K562 (cell line): Measurements from ENCODE around the gene OLFML2A. TPM values are rescaled to one million over a fixed set of nuclear protein-coding genes. Genes with fewer than 3 reads are reported as not detected.

Experiments
- ATAC-seq: fragments of 200-7000 bp; cut with Tn5 transposase; 3 replicates; pipeline ENCODE4 v1.9.1; 2020; ENCODE audit warnings: moderate library complexity
- BruUV-seq: library from RNA; stranded (reverse); fragments of 400-500 nt; replicated peaks from 2 replicates; lab custom pipeline; 2021; lab: Mats Ljungman, UMichigan
- CTCF ChIA-PET: fragments of 300-600 bp; formaldehyde crosslinking; extraction: SDS; loops from one replicate; lab custom pipeline; 2021; ENCODE audit warnings: low intra/inter-chr PET ratio; lab: Yijun Ruan, JAX
- POLR2A ChIA-PET: fragments of 300-600, 350-650 bp; sonication (Branson Sonifier 250); formaldehyde crosslinking; extraction: SDS; loops from one replicate; lab custom pipeline; 2021; ENCODE audit warnings: antibody characterized with exemption, inconsistent platforms; lab: Yijun Ruan, JAX
- DNase-seq, 4 experiments: peaks; one replicate each; pipeline versions ENCODE4 v3.0.0 to v3.0.0-alpha.2; 2011 to 2018; ENCODE audit warnings: low spot score in 3 of 4, mixed read lengths in 3 of 4; ENCODE audit errors: extremely low read depth in 1 of 4
- FAIRE-seq: peaks from 2 replicates; lab custom pipeline; 2011; peaks lifted over from hg19 to GRCh38; lab: Jason Lieb, UNC
- H2AFZ ChIP-seq: 2 replicates; pipeline ENCODE4 v1.6.0; 2011; ENCODE audit warnings: low read depth, low read length, control low read depth, inconsistent platforms
- H3K27ac ChIP-seq: fragments of 200-600 bp; 3 replicates; pipeline ENCODE4 v1.8.0; 2011; ENCODE audit warnings: low read depth, mild to moderate bottlenecking, control low read depth, inconsistent platforms, low read length, moderate library complexity, mixed read lengths; ENCODE audit errors: extremely low read depth
- H3K27me3 ChIP-seq, 2 experiments: fragments of 300-600 bp in 1 of 2; 2 replicates in 1 of 2; 3 replicates in 1 of 2; pipeline versions ENCODE4 v1.6.0 to v1.8.0; 2011; ENCODE audit warnings: inconsistent platforms in 2 of 2, low read length in 2 of 2, mild to moderate bottlenecking in 1 of 2, mixed read lengths in 1 of 2, moderate library complexity in 1 of 2; ENCODE audit not compliant: control insufficient read depth in 2 of 2, insufficient read depth in 2 of 2
- H3K36me3 ChIP-seq: fragments of 300-600 bp; 3 replicates; pipeline ENCODE4 v1.8.0; 2011; ENCODE audit warnings: mild to moderate bottlenecking, low read length, inconsistent platforms; ENCODE audit not compliant: control insufficient read depth, insufficient read depth
- H3K4me1 ChIP-seq, 2 experiments: fragments of 200-600 bp in 1 of 2; replicated peaks in 1 of 2; 2 replicates in 1 of 2; 3 replicates in 1 of 2; pipeline versions ENCODE4 v1.5.1 to v1.8.0; 2011; ENCODE audit warnings: inconsistent platforms in 2 of 2, low read length in 2 of 2, mild to moderate bottlenecking in 1 of 2, mixed read lengths in 1 of 2, moderate library complexity in 1 of 2; ENCODE audit not compliant: control insufficient read depth in 2 of 2, insufficient read depth in 2 of 2
- H3K4me2 ChIP-seq: 2 replicates; pipeline ENCODE4 v1.6.1; 2011; ENCODE audit warnings: low read length, control low read depth, inconsistent platforms, mixed read lengths; ENCODE audit not compliant: insufficient read depth
- H3K4me3 ChIP-seq: fragments of 200-600 bp; sonication (generic), shearing (Covaris generic); 2 replicates; pipeline ENCODE4 v1.5.1; 2016; ENCODE audit warnings: control low read depth, inconsistent platforms
- H3K79me2 ChIP-seq: fragments of 200-600 bp; 3 replicates; pipeline ENCODE4 v1.8.0; 2011; ENCODE audit warnings: low read length, inconsistent platforms; ENCODE audit not compliant: control insufficient read depth, insufficient read depth
- H3K9ac ChIP-seq, 2 experiments: 2 replicates each; pipeline versions ENCODE4 v1.6.0 to v1.6.1; 2011; ENCODE audit warnings: low read depth in 2 of 2, low read length in 2 of 2, control low read depth in 1 of 2, inconsistent platforms in 1 of 2, mild to moderate bottlenecking in 1 of 2, mixed read lengths in 1 of 2; ENCODE audit not compliant: insufficient read depth in 1 of 2
- H3K9me1 ChIP-seq: one replicate; pipeline ENCODE4 v1.6.0; 2011; ENCODE audit warnings: inconsistent platforms, mild to moderate bottlenecking, low read length, moderate library complexity; ENCODE audit not compliant: control insufficient read depth, insufficient read depth
- H3K9me3 ChIP-seq: replicated peaks from 2 replicates; pipeline ENCODE4 v1.5.1; 2011; ENCODE audit warnings: low read depth, low read length, inconsistent platforms; ENCODE audit not compliant: control insufficient read depth, insufficient read depth
- H4K20me1 ChIP-seq: replicated peaks from 2 replicates; pipeline ENCODE4 v1.6.1; 2011; ENCODE audit warnings: low read length, inconsistent platforms, mixed read lengths; ENCODE audit not compliant: control insufficient read depth, insufficient read depth
- CHD1 ChIP-seq: fragments of 200-600 bp; sonication (generic); IDR thresholded peaks from one replicate; pipeline ENCODE4 v1.6.1; 2012; ENCODE audit warnings: mild to moderate bottlenecking, moderate library complexity, low read length, inconsistent platforms
- ERF ChIP-seq: fragments of 450-650 bp; formaldehyde crosslinking; IDR thresholded peaks from 2 replicates; pipeline ENCODE4 v1.4.0; 2020; ENCODE audit warnings: mild to moderate bottlenecking, mixed read lengths
- JUNB ChIP-seq: fragments of 450-650 bp; formaldehyde crosslinking; conservative IDR thresholded peaks from 2 replicates; pipeline ENCODE4 v1.4.0; 2020; ENCODE audit warnings: mild to moderate bottlenecking
- SMARCA5 ChIP-seq: fragments of 450-650 bp; IDR thresholded peaks from 2 replicates; pipeline ENCODE4 v1.6.1; 2016
- TEAD4 ChIP-seq, 2 experiments: sonication (generic) in 1 of 2; formaldehyde crosslinking in 1 of 2; IDR thresholded peaks; 2 replicates each; pipeline versions ENCODE4 v1.6.1 to v1.8.0; 2012 to 2022; ENCODE audit warnings: borderline replicate concordance in 1 of 2, inconsistent platforms in 1 of 2, low read length in 1 of 2, mild to moderate bottlenecking in 1 of 2, missing genetic modification reagents in 1 of 2
- ZFP30 ChIP-seq: fragments of 250-450 bp; sonication (Bioruptor Pico); IDR thresholded peaks from 2 replicates; pipeline ENCODE4 v1.8.0; 2022; ENCODE audit warnings: moderate library complexity, mild to moderate bottlenecking, inconsistent platforms, borderline replicate concordance
- WGBS: fragments of 100-300 bp; shearing (Covaris generic); methylation state at CpG from one replicate; pipeline ENCODE4 v1.1.6; 2016; ENCODE audit warnings: low coverage, mixed read lengths; ENCODE audit not compliant: insufficient coverage; ENCODE audit errors: missing lambda C conversion rate; 5-methylcytosine and 5-hydroxymethylcytosine counted together
- in situ Hi-C: fragments of 300-500 bp; cut with MboI; formaldehyde crosslinking; loops from 4 replicates; pipeline ENCODE4 v1.15.0; 2018; ENCODE audit warnings: inconsistent platforms, mixed read lengths
- intact Hi-C: fragments of 100-400 bp; cut with micrococcal nuclease; formaldehyde crosslinking; loops from 2 replicates; pipeline ENCODE4 v1.14.2; 2022
- polyA plus RNA-seq, 8 experiments: library from polyadenylated mRNA; depleted of rRNA in 4 of 8; stranded (reverse) in 5 of 8; unstranded in 3 of 8; fragments of >200 nt; fragmentation: Nextera tagmentation in 2 of 8; fragmentation: Illumina TruSeq in 1 of 8; extraction: Ambion mirVana in 2 of 8; extraction: Trizol in 1 of 8; gene quantifications; 2 replicates each; pipeline versions ENCODE4 v1.2.1 to v1.2.3, GENCODE V29; 2011 to 2014; ENCODE audit warnings: inconsistent platforms in 1 of 8, missing spikeins in 1 of 8
- total RNA-seq, 7 experiments: library from RNA; depleted of rRNA in 6 of 7; stranded (reverse); fragments of >200 nt in 6 of 7; fragmentation: Illumina TruSeq in 2 of 7; extraction: Trizol in 2 of 7; gene quantifications; 2 replicates each; pipeline versions ENCODE4 v1.2.1 to v1.2.3, GENCODE V29; 2011 to 2021; ENCODE audit warnings: low replicate concordance in 1 of 7
- TF ChIP-seq, protein P1 (sequence below): sonication (generic); formaldehyde crosslinking; IDR thresholded peaks from 2 replicates; pipeline ENCODE4 v1.8.0; 2023; ENCODE audit warnings: mild to moderate bottlenecking, missing genetic modification reagents
- TF ChIP-seq, protein P2 (sequence below): fragments of 250-450 bp; sonication (Bioruptor Pico); IDR thresholded peaks from 2 replicates; pipeline ENCODE4 v1.8.0; 2022; ENCODE audit warnings: moderate library complexity, mild to moderate bottlenecking, inconsistent platforms
- TF ChIP-seq, protein P3 (sequence below), 2 experiments: fragments of 150-350 bp in 1 of 2; IDR thresholded peaks; 2 replicates each; pipeline ENCODE4 v1.6.1; 2012 to 2016; ENCODE audit warnings: low read depth in 2 of 2, low read length in 2 of 2, mild to moderate bottlenecking in 1 of 2, moderate library complexity in 1 of 2

The OLFML2A gene
- total and polyA plus RNA-seq, 9 of the 15 experiments (the other 6 are each of a cell fraction or from before 2014, with no cell fraction given): 0.16 TPM; not detected in 8

DNA sequence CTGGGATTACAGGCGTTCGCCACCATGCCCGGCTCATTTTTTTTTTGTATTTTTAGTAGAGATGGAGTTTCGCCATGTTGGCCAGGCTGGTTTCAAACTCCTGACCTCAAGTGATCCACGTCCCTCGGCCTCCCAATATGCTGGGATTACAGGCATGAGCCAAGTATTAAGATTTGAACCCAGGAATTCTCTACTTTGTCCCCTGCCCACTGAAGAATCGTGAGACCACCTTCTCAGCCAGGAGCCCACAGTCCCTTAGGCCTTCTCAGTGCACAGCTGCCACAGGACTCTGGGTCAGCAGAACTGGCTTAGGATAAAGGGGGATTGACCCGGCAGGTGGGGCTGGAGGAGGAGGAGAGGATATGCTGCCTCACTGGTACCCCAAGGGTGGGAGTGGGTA, 13.4 kb downstream of the OLFML2A start:
- 14% methylated on average over 8 of the region's 8 CpGs for WGBS
- POLR2A ChIA-PET: interaction anchor here (1.1 to 1.5 kb wide), 3 partner anchors 18 to 88 kb away, joined by 4 to 6 read pairs (median 6); no protein-coding TSS in a partner anchor

More for the DNA sequence above, 13.4 kb downstream of the OLFML2A start:
- H3K27me3 ChIP-seq: peaks cover 0 to 11% of the 10 kb centered on the region in 2 experiments; a peak in 2 of 5 replicates
- ATAC-seq: no peak
- no peak overlapping the region for H2AFZ ChIP-seq
- intact Hi-C loops: no loop called here
- H3K9me1 ChIP-seq: no peaks in the 10 kb centered on the region
- no peak overlapping the region for H3K27ac ChIP-seq
- no peaks in the 10 kb centered on the region for H3K79me2 ChIP-seq
- no peak overlapping the region for H3K4me2 ChIP-seq
- H3K4me1 ChIP-seq: peaks cover 0 to 13% of the 10 kb centered on the region in 2 experiments; a peak in 2 of 5 replicates
- H3K9ac ChIP-seq: no peak overlapping the region
- H3K9me3 ChIP-seq: no peaks in the 10 kb centered on the region
- no peak for FAIRE-seq
- TF ChIP-seq ZFP30 (no peak), TEAD4 (IDR thresholded peaks at IDR 0.05; ENCODE audit: low read length) (no peak), TEAD4 (CRISPR knock-in tag; IDR thresholded peaks at IDR 0.05; ENCODE audit: borderline replicate concordance) (no peak), JUNB (CRISPR knock-in tag) (no peak), CHD1 (no peak), SMARCA5 (no peak), ERF (CRISPR knock-in tag) (no peak)
- TF ChIP-seq, protein P1, sequence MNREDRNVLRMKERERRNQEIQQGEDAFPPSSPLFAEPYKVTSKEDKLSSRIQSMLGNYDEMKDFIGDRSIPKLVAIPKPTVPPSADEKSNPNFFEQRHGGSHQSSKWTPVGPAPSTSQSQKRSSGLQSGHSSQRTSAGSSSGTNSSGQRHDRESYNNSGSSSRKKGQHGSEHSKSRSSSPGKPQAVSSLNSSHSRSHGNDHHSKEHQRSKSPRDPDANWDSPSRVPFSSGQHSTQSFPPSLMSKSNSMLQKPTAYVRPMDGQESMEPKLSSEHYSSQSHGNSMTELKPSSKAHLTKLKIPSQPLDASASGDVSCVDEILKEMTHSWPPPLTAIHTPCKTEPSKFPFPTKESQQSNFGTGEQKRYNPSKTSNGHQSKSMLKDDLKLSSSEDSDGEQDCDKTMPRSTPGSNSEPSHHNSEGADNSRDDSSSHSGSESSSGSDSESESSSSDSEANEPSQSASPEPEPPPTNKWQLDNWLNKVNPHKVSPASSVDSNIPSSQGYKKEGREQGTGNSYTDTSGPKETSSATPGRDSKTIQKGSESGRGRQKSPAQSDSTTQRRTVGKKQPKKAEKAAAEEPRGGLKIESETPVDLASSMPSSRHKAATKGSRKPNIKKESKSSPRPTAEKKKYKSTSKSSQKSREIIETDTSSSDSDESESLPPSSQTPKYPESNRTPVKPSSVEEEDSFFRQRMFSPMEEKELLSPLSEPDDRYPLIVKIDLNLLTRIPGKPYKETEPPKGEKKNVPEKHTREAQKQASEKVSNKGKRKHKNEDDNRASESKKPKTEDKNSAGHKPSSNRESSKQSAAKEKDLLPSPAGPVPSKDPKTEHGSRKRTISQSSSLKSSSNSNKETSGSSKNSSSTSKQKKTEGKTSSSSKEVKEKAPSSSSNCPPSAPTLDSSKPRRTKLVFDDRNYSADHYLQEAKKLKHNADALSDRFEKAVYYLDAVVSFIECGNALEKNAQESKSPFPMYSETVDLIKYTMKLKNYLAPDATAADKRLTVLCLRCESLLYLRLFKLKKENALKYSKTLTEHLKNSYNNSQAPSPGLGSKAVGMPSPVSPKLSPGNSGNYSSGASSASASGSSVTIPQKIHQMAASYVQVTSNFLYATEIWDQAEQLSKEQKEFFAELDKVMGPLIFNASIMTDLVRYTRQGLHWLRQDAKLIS: no peak
- TF ChIP-seq, protein P2, sequence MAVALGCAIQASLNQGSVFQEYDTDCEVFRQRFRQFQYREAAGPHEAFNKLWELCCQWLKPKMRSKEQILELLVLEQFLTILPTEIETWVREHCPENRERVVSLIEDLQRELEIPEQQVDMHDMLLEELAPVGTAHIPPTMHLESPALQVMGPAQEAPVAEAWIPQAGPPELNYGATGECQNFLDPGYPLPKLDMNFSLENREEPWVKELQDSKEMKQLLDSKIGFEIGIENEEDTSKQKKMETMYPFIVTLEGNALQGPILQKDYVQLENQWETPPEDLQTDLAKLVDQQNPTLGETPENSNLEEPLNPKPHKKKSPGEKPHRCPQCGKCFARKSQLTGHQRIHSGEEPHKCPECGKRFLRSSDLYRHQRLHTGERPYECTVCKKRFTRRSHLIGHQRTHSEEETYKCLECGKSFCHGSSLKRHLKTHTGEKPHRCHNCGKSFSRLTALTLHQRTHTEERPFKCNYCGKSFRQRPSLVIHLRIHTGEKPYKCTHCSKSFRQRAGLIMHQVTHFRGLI (CRISPR knock-in tag): no peak
- TF ChIP-seq, protein P3, sequence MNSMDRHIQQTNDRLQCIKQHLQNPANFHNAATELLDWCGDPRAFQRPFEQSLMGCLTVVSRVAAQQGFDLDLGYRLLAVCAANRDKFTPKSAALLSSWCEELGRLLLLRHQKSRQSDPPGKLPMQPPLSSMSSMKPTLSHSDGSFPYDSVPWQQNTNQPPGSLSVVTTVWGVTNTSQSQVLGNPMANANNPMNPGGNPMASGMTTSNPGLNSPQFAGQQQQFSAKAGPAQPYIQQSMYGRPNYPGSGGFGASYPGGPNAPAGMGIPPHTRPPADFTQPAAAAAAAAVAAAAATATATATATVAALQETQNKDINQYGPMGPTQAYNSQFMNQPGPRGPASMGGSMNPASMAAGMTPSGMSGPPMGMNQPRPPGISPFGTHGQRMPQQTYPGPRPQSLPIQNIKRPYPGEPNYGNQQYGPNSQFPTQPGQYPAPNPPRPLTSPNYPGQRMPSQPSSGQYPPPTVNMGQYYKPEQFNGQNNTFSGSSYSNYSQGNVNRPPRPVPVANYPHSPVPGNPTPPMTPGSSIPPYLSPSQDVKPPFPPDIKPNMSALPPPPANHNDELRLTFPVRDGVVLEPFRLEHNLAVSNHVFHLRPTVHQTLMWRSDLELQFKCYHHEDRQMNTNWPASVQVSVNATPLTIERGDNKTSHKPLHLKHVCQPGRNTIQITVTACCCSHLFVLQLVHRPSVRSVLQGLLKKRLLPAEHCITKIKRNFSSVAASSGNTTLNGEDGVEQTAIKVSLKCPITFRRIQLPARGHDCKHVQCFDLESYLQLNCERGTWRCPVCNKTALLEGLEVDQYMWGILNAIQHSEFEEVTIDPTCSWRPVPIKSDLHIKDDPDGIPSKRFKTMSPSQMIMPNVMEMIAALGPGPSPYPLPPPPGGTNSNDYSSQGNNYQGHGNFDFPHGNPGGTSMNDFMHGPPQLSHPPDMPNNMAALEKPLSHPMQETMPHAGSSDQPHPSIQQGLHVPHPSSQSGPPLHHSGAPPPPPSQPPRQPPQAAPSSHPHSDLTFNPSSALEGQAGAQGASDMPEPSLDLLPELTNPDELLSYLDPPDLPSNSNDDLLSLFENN (IDR thresholded peaks at IDR 0.05; ENCODE audit: low read depth in 2 of 2, low read length in 2 of 2): no peak
- TF ChIP-seq, all 486 proteins: peak for 0
- Histone ChIP-seq H3K4me3 (no peak overlapping the region), H4K20me1 (no peaks in the 10 kb centered on the region), H3K36me3 (no peaks in the 10 kb centered on the region)
- no peak for DNase-seq
- in situ Hi-C loops: loop anchor here (10.0 kb wide), 1 partner anchor 54 kb away; no protein-coding TSS in a partner anchor
- CTCF ChIA-PET: interaction anchor here (0.6 kb wide), 1 partner anchor 571 kb away, joined by 3 read pairs; no protein-coding TSS in a partner anchor
- no TSS peak for BruUV-seq
